ENCODE data around the gene SMCHD1. TPM values are rescaled to one million over a fixed set of nuclear protein-coding genes. Genes with fewer than 3 reads are reported as not detected.

Gene SMCHD1
- total and polyA plus RNA-seq, 2 experiments from 2014 or later: 7.7 to 39.0 TPM

- Mint-ChIP-seq H3K4me1 (no peaks in the 10 kb centered on the region), H3K9me3 (peaks cover 3% of the 10 kb centered on the region; the same call in 1 of the 3 replicates), H3K27me3 (ENCODE audit: insufficient read depth, low read depth, poor library complexity) (peaks cover 6% of the 10 kb centered on the region), H3K36me3 (ENCODE audit: low read depth) (no peaks in the 10 kb centered on the region), H3K4me3 (no peak overlapping the region), H3K27ac (no peak overlapping the region)
- peaks cover 15% of the 10 kb centered on the region; the same call in 1 of the 2 replicates for H3K9me2 ChIP-seq (ENCODE audit: insufficient read depth)
- ATAC-seq (no peak), DNase-seq (ENCODE audit: low spot score) (no peak)
- no peaks in the 10 kb centered on the region for H3K79me2 ChIP-seq (replicated peaks; ENCODE audit: insufficient read depth)
- H3F3A ChIP-seq (replicated peaks; ENCODE audit: low read depth): no peaks in the 10 kb centered on the region
- no peak overlapping the region for H2AFZ ChIP-seq
- H3K4me2 ChIP-seq: no peak overlapping the region
- no peak overlapping the region for H3K4me3 ChIP-seq
- no peak overlapping the region for H3K27ac ChIP-seq (ENCODE audit: low read depth)
- TF ChIP-seq REST (IDR thresholded peaks at IDR 0.05; ENCODE audit: unreplicated experiment) (no peak), STAT1 (IDR thresholded peaks at IDR 0.05; ENCODE audit: unreplicated experiment) (no peak), NANOG (IDR thresholded peaks at IDR 0.05; ENCODE audit: borderline replicate concordance) (no peak), ZNF114 (CRISPR knock-in tag; IDR thresholded peaks at IDR 0.05) (no peak), EZH2 (IDR thresholded peaks at IDR 0.05; ENCODE audit: low read depth, unreplicated experiment) (no peak), ZNF331 (CRISPR knock-in tag; IDR thresholded peaks at IDR 0.05; ENCODE audit: low read depth) (no peak), CREB1 (CRISPR knock-in tag; IDR thresholded peaks at IDR 0.05; ENCODE audit: low read depth) (no peak), JUNB (IDR thresholded peaks at IDR 0.05; ENCODE audit: unreplicated experiment) (no peak), POLR2AphosphoS5 (IDR thresholded peaks at IDR 0.05; ENCODE audit: low read depth) (no peak), EZH2phosphoT487 (IDR thresholded peaks at IDR 0.05; ENCODE audit: unreplicated experiment) (no peak), ZNF462 (CRISPR knock-in tag; IDR thresholded peaks at IDR 0.05) (no peak), CTCF (conservative IDR thresholded peaks at IDR 0.05; ENCODE audit: low read depth in 2 of 2) (no peak), ETS1 (IDR thresholded peaks at IDR 0.05) (no peak)
- no peaks in the 10 kb centered on the region for H3K27me3 ChIP-seq (ENCODE audit: insufficient read depth)
- H3K36me3 ChIP-seq (ENCODE audit: insufficient read depth): no peaks in the 10 kb centered on the region
- no peaks in the 10 kb centered on the region for H3K4me1 ChIP-seq (ENCODE audit: insufficient read depth)
- H4K20me1 ChIP-seq (replicated peaks; ENCODE audit: insufficient read depth): no peaks in the 10 kb centered on the region
Measured at GRCh38 chr18:2627821-2628276, 27.7 kb upstream of the SMCHD1 start.
